ENCODE measurements around the gene AFAP1.
A peak's percentile ranks its signal among the peaks of the same experiment; 100 is the strongest.

The AFAP1 gene, protein sequence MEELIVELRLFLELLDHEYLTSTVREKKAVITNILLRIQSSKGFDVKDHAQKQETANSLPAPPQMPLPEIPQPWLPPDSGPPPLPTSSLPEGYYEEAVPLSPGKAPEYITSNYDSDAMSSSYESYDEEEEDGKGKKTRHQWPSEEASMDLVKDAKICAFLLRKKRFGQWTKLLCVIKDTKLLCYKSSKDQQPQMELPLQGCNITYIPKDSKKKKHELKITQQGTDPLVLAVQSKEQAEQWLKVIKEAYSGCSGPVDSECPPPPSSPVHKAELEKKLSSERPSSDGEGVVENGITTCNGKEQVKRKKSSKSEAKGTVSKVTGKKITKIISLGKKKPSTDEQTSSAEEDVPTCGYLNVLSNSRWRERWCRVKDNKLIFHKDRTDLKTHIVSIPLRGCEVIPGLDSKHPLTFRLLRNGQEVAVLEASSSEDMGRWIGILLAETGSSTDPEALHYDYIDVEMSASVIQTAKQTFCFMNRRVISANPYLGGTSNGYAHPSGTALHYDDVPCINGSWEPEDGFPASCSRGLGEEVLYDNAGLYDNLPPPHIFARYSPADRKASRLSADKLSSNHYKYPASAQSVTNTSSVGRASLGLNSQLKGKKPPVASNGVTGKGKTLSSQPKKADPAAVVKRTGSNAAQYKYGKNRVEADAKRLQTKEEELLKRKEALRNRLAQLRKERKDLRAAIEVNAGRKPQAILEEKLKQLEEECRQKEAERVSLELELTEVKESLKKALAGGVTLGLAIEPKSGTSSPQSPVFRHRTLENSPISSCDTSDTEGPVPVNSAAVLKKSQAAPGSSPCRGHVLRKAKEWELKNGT

DNA sequence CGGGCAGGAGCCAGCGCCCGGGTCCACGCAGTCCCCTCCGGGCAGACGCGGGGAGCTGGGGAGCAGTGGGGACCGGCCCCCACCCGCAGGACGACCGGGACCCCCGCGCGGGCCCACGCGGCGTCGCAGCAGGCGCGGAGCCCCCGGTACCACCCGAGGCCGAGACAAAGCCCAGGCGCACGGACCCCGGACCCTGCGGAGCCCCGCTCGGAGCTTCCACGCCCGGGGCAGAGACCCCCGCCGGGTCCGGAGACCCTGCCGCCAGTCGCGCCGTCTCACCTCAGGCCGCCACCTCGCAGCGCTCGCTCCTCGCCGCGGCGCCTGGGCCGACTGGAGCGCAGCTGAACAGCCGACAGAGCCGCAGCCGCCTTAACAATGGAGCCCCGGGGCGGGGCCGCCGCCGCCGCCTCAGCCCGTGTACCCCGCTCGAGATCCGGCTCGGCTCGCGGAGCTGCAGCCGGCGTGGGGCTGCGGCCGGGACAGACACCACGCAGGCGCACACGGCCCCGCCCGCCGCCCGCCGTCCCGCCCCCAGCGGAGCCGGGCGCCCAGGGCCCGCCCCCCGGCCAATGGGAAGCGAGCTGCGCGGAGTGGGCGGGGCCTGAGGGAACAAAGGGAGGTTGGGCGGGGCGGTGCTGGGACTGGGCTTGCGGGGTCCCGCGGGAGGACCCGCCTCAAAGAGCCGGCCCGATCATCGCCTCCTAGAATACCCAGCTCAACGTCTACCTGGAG, at the start of gene AFAP1:
TSS of gene AFAP1 (minus strand) at position 485 of the 732 bp plus-strand sequence. CDS start 67,783 bp downstream, outside the sequence.
- DNase-seq (ENCODE audit: low spot score): peak; percentile 91

DNA sequence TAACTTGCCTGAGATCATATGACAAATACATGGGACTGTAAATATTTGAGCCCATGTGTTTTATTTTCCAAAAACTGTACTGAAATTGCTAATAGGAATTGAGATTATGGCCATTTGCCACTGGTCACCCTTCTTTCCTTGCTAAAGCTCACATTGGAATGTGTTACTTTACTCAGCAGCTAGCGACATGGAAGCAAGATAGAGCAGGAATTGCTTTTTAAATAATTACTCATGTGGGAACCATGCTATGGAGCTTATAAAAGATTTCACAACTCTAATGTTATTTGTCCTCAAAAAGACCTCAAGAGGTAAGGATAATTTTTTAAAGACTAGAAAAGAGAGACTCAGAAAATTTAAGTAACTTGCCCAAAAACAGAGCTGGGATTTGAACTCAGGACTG, 48.8 kb upstream of the AFAP1 start:
- DNase-seq (ENCODE audit: low spot score): no peak

DNA sequence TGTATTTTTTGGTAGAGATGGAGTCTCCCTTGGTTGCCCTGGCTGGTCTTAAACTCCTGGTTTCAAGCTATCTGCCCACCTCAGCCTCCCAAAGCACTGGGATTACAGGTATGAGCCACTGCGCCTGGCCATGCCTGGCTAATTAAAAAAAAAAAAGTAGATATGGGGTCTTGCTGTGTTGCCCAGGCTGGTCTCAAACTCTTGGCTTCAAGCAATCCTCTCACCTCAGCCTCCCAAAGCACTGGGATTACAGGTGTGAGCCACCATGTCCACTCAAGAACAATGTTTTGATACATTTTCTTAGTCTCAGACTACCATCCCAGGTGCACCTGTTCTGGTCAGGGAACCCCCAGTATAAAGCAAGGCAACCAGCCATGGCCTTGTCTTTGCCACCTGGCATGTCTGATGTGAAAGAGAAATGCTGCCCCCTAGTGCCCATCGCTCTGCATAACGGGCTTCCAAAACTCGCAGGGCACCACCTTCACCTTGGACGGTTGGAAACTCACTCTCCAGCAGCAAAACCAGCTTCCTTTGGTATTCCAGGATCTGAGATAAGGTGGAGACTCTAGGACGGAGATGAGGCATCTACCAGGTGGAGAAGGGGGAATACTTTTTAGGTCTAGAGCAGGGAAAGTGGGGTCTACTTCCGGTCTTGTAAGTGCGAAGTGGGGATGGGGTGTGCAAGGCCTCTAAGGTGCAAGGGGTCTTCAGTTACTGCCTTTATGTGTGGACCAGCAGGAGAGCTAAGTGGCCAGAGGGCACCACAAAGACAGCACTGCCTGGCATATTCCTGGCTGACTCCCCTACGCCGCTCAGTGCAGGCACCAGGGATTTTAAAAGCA, 47.7 kb upstream of the AFAP1 start:
- DNase-seq (ENCODE audit: low spot score): peak; percentile 75

DNA sequence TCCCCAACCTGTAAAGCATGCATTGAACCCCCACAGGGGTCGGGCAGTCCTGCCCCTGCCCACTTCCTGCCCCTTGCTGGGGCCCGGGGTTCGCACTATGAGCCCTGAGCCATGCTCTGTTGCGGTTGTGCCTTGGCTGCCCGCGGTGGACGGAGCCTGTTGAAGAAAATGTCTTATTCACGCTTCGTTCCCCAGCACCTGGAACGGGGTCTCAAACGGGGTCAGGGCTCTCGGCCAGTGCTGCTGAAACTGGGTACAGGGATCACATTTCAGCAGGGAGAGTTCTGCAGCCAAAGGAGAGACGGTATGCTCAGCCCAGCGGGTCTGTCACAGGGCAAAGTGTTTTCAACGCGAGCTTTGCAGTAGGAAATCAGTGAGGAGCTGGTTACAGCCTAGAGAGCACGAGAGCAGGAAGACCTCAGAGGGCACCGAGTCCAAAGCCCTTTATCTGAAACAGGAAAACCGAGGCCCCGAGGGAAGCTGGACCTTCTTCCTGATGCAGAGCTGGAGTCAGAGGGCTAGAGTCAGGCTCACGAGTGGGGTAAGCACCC, 46.3 kb upstream of the AFAP1 start:
- DNase-seq (ENCODE audit: low spot score): peak; percentile 38

DNA sequence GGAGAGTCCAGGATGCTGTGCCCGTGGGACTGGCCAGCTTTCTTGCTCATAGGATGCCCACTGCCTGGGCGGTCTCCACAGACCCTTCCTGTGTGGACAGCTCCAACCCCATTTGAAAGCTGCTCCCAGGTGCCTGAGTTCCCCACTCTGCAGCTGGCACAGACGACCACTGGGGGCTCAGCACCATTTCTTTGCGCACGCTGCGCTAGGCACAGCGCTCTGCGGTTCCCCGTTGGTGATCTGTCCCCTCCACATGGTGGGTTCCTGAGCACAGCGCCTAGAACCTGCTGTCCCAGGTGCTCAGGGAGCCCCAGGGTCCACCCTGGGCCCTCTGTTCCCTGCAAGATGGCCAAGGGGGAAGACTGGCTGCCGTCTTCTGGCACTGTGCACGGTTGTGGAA, 45.4 kb upstream of the AFAP1 start:
- no peak for DNase-seq (ENCODE audit: low spot score)

DNA sequence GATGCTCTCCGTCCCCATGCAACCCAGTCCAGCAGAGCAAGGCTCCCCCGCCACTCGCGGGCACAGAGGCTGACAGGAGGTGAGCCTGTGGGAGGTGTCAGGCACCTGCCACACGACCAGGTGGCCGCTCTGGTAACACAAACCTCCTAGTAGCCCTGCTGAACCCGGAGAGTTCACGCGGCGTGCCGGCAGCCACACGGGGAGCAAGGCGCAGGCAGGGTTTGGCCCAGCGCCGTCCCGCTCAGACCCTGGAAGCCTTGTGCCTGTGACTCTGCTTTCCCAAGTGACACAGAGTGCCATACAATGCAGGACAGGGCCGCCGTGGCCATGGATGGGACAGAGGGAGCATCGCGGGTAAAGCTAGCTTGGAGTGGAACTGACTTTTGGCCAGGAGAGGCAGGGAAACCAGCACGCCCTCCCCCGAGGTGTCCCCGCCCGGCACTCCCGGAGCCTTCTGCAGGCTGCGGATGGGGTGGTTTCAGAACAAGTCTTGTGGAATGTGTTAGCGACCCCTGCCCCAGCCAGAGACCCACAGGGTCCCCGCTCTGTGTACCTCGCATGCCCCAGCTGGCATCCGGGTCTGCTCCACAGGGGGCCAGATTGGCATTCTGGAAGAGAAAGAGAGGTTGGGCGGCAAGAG, 44.7 kb upstream of the AFAP1 start:
- DNase-seq (ENCODE audit: low spot score): no peak

DNA sequence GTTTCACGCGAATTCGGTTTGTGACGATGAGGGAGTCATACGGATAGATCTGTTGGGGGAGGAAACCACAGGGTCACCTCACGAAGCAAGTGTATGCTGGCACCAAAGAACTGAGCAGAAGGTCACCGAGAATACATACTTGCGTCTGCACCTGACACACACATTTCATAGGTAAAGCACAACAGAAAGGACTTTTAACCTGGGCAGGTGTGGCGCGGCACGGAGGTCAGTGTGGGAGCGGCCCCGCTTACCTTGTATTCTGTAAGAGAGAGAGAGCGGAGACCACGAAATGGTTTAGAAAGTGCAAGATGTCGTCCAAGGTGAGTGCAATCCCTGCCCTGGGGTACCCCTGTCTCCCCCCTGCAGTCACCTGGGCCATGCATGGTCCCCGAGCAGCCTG, 43.6 kb upstream of the AFAP1 start:
- DNase-seq (ENCODE audit: low spot score): no peak

DNA sequence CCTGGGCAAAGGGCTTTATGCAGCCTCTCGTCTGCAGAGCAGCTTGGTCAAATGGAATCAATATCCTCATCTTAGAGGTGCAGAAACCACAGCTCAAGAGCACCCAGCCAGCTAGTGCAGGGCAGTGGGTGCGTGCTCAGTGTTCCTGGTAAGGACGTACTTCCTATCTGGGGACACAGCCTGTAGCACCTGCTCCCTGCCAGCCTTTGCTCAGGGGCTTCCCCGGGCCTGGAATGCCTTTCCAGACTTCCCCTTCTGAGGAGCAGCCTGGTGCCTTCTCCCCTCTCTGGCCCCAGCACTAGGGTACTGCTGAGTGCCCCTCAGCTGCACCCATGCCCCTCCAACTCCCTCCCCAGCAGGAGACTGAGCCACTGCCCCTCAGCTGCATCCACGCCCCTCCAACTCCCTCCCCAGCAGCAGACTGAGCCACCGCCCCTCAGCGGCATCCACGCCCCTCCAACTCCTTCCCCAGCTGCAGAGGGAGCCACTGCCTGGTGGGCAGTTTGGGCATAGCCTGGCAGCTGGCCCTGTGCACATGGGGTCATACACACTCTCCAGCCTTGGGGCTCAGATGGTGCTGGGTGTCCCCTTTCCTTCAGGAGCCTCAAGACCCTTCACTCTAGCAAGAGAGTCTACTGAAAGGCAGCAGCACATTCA, 42.2 kb upstream of the AFAP1 start:
- no peak for DNase-seq (ENCODE audit: low spot score)

DNA sequence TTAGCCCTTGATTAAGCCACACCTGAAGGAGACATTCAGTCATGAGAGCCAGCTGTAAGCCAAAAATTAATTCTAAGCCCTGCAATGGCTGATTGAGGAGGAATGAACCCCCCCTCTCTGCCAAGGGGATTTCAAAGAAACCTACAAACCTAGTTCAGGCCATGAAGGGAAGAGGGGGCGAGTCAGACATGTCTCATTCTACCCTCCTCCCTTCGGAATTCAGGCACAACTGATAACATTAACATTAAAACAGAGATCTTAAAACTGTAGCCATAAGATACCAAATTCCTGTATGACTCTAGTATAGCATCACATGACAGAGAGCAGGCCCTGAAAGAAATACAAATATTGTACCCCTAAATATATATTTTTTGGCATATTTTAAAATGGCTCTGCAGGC, 40.4 kb upstream of the AFAP1 start:
- DNase-seq (ENCODE audit: low spot score): peak; percentile 30

DNA sequence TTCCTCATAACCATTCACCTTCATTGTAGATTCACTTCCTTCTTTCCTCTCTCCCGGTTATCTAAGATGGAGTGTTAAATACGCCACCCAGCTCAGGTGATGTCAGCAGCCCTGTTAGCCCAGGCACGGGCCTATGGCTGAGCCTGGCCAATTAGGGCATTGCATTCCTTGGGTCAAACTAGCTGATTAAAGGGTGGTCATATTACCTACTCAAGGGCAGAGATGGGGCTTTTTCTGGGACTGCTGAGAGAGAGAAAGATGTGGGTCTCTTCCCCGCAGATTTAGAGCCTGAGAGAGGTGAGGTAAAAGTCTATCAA, 39.9 kb upstream of the AFAP1 start:
- no peak for DNase-seq (ENCODE audit: low spot score)

DNA sequence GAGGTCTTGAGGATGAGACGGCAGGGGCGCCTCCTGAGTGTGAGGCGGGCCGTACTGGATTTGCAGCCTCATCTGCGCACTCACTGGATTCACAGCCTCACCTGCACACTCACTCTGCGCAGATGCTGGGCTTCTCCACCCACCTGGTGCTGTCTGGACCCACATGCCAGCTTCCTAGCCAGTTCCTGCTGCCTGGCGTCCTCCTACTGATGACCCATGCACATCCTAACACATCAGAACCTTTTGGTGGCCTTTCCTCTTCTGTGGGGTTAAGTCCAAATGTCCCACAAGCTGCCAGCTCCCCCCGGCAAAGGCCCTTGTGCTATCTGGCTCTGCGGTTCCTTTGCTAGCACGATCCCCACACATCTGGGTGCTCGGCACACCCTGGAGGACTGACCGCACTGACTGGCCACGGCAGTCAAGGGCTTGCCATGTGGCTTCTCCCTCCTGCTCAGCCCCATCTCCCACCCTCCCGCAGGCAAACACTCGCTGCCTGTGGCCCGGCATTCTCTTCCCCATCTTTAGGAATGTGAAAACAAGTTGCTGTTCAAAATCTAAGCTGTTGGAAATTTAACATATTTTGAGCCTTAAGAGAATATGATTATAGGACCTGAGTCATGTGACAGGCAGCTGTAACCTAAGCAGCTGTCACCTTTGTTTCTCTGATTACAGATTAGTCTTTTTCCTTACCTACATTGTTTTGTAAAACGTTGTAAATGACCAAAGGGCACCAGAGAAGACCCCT, 39.4 kb upstream of the AFAP1 start:
- DNase-seq (ENCODE audit: low spot score): no peak

DNA sequence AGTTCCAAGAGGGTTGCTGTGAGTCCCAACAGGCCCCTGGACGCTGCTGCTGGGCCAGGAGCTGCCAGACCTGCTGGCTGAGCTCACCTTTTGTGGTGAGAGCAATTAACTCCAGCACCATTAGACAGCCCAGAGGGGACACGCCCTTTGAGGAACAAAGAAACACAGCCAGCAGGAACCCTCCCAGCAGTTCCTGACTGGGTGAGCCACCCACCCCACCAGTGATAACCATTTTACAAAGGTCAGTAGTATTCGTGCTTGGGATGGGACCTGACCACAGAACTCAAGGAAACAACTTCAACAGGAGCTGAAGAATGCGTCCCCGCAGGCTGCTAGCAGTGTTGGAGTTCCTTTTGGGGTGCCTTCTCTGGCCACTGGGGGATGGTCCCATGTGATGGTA, 38.8 kb upstream of the AFAP1 start:
- peak; percentile 41 for DNase-seq (ENCODE audit: low spot score)

DNA sequence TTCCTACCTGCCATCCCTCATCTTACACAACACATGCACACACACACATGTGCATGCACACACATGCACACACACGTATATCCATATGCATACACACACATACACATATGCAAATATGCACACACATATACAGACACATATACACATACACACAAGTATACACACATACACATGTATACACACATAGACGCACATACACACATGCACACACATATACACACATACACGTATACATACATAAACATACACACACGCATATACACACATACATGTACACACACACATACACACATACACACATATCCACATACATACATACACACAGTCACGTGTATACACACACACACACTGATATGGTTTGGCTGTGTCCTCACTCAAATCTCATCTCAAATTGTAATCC, 37.0 kb upstream of the AFAP1 start:
- DNase-seq (ENCODE audit: low spot score): no peak

DNA sequence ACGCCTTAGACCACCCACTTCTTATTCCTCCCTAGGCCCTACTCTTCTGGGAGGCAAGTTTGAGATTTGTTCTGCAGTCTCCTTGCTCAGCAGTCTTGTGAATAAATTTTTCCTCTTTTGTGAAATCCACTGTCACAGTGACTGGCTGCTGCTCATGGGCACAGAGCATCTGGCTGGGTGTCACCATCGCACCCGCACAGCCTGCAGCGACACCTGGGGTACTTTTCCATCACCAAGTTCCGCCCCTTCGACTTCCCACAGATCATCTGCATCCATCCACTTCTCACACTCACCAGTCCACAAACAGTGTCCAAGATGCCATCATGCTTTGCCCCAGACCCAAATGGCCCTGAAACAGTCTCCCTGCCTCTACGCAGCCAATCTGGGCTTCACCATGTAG, 36.4 kb upstream of the AFAP1 start:
- DNase-seq (ENCODE audit: low spot score): no peak

DNA sequence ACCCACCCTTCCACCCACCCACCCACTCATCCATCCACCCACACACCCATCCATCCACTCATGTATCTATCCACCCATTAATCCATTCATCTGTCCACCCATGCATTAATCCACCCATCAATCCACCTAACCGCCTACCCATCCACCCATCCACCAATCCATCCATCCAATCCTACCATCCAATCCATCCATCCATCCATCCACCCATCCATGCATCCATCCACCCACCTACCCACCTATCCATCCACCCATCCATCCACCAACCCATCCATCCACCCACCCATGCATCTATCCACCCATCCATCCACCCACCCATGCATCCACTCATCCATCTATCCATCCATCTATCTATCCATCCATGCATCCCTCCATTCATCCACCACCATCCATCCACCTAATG, 34.8 kb upstream of the AFAP1 start:
- no peak for DNase-seq (ENCODE audit: low spot score)

DNA sequence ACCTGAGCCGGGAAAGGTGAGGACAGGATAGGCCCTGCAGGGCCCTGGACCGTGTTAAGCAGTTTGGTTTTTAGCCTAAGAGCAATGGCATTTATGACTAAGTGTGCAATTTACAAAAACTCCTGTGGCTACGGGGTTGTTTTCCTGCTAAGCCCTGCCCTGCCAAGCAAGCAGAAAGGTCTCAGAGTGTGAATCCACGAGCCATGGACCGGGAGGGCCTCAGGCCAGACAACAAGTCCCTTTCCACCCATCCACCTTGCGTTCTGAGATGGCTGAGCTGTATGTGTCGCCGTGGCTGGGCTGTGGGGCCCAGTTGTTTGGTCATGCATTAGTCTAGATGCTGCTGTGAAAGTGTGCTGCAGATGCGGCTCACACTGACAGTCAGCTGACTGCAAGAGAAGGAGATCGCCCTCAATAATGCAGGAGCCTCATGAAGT, 33.9 kb upstream of the AFAP1 start:
- DNase-seq (ENCODE audit: low spot score): peak; percentile 87

DNA sequence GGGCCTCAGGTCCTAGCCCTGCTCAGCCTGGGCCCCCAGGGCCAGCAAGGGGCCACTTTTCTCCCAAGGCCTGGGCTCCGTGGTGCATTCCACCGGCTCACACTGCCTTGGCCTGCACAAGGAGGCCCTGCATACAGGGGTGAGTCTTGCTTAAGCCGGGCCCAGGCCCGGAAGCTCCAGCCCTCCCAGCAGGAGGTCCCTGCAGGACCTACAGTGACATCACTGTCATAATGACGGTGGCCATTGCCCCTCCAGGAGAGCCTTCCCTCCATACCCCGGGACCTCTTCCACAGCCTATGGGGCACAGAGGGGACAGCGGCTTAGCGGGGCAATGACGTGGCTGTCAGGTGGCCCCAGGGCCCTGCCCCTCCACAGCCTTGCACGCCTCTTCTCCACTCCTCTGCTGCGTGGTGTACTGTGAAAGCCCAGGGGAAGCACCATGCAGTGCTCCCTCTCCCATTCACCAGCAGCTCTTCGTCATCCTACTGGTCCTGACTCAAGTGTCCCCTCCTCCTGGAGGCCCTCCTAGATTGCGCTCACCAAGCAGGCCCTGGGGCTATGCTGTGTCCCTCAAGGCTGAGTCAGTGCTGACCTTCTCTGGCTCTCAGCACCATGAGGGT, 32.3 kb upstream of the AFAP1 start:
- DNase-seq (ENCODE audit: low spot score): peak; percentile 20

DNA sequence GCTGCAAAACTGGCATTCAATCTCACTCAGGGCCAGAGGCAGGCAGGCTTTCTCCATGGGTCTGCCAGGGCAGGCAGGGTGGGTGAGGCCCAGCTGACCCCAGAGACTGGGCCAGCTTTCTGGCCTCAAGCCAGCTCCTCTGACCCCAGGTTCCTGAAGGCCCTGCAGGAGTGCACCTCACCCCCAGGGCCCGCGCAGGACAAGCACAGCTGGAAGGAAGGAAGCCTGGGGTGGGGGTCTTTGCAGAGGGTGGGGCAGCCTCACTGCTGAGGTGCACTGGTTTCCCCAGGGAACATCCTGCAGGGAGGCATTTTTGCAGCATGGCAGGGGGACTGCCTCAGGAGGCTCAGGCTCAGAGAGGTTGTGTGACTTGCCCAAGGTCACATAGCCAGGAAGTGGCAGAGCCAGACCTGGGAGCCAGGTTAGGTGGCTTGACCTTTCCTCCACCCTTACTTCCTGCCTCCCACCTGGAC, 31.5 kb upstream of the AFAP1 start:
- DNase-seq (ENCODE audit: low spot score): no peak

DNA sequence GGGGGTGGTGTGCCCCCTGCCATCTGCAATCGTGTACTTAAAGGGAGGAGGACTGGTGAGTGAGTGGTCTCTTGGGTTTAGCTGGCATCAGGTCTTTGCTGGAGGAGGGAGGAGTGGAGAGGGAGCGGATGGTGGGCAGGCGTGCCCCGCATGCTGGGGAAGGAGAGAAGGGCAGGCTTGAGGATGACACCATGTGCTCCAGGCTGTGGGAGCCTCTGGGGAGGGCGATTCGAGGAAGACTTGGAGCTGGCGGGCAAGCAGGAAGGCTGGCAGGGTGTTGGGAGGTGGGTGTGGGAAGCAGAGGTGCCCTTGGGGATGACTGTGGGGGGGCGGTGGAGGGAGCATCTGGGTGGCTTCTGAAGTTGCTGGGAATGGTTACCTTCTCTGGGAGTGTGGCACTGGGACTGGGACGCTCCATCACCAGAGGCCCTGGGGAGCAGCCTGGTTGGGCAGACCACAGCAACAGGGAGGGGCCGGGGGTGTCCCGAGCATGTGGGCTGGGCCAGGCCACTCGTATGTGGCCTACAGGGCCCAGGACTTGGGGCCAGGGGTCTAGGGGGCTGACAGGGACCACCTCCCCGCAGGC, 30.8 kb upstream of the AFAP1 start:
- no peak for DNase-seq (ENCODE audit: low spot score)

Data from kidney tubule cell (primary cell).